ENCODE measurements around the gene MTMR10. TPM values are rescaled to one million over a fixed set of nuclear protein-coding genes. Genes with fewer than 3 reads are reported as not detected.

Gene MTMR10
- total RNA-seq, 1 experiment from 2014 or later: 19.5 TPM

- H3K4me1 ChIP-seq (ENCODE audit: control insufficient read depth, insufficient read depth, low read length): no peaks in the 10 kb centered on the region
- H3K4me3 ChIP-seq (ENCODE audit: low read depth in 2 of 2, low read length in 2 of 2): no peak overlapping the region
- no peak for TF ChIP-seq CTCF (IDR thresholded peaks at IDR 0.05)
- no peak for TF ChIP-seq POLR2AphosphoS5 (IDR thresholded peaks at IDR 0.05; ENCODE audit: low read depth, low read length)
- TF ChIP-seq REST (IDR thresholded peaks at IDR 0.05; ENCODE audit: insufficient read depth in 1 of 2, low read depth in 2 of 2, low read length in 1 of 2): no peak
- TF ChIP-seq TCF7L2 (IDR thresholded peaks at IDR 0.05; ENCODE audit: low read depth, low read length): no peak
- TF ChIP-seq SIN3A (IDR thresholded peaks at IDR 0.05; ENCODE audit: borderline replicate concordance, insufficient read depth, low read depth, low read length): no peak
- H3K9me3 ChIP-seq (ENCODE audit: control insufficient read depth, insufficient read depth, low read depth, low read length): no peaks in the 10 kb centered on the region
- no peaks in the 10 kb centered on the region for H3K27me3 ChIP-seq (ENCODE audit: control insufficient read depth, insufficient read depth, low read length)
- in situ Hi-C loops (cut with HindIII; ENCODE audit: low pct_unique_long_range_greater_than_20kb, low sequenced_read_pairs): no loop called here
- ATAC-seq (no peak), DNase-seq (ENCODE audit: low read depth, low spot score) (no peak)
- ChIA-PET CTCF (no interaction called here), POLR2A (no interaction called here)
- peaks cover 31% of the 10 kb centered on the region for H3K36me3 ChIP-seq (ENCODE audit: control insufficient read depth, insufficient read depth, low read length)
- intact Hi-C loops (cut with micrococcal nuclease; ENCODE audit: unreplicated experiment): no loop called here
- no peak overlapping the region for H3K27ac ChIP-seq (ENCODE audit: low read length)
- no TSS peak for BruUV-seq (replicated peaks)
Observed at GRCh38 chr15:30939161-30939560, 52.3 kb downstream of the MTMR10 start.

- CTCF ChIA-PET: no interaction called here
- TF ChIP-seq CTCF (IDR thresholded peaks at IDR 0.05): no peak
- no peak for TF ChIP-seq TCF7L2 (IDR thresholded peaks at IDR 0.05; ENCODE audit: low read depth, low read length)
- no peak for TF ChIP-seq REST (IDR thresholded peaks at IDR 0.05; ENCODE audit: insufficient read depth in 1 of 2, low read depth in 2 of 2, low read length in 1 of 2)
- TF ChIP-seq POLR2AphosphoS5 (IDR thresholded peaks at IDR 0.05; ENCODE audit: low read depth, low read length): no peak
- no peak for TF ChIP-seq SIN3A (IDR thresholded peaks at IDR 0.05; ENCODE audit: borderline replicate concordance, insufficient read depth, low read depth, low read length)
- ATAC-seq (no peak), DNase-seq (ENCODE audit: low read depth, low spot score) (no peak)
- no peaks in the 10 kb centered on the region for H3K27me3 ChIP-seq (ENCODE audit: control insufficient read depth, insufficient read depth, low read length)
- no peaks in the 10 kb centered on the region for H3K4me1 ChIP-seq (ENCODE audit: control insufficient read depth, insufficient read depth, low read length)
- in situ Hi-C loops (cut with HindIII; ENCODE audit: low pct_unique_long_range_greater_than_20kb, low sequenced_read_pairs): no loop called here
- POLR2A ChIA-PET: interaction anchor here (0.7 kb wide), 1 partner anchor 259 kb away, joined by 4 read pairs; no protein-coding TSS in a partner anchor
- no peaks in the 10 kb centered on the region for H3K36me3 ChIP-seq (ENCODE audit: control insufficient read depth, insufficient read depth, low read length)
- no peak overlapping the region for H3K27ac ChIP-seq (ENCODE audit: low read length)
- H3K9me3 ChIP-seq (ENCODE audit: control insufficient read depth, insufficient read depth, low read depth, low read length): no peaks in the 10 kb centered on the region
- H3K4me3 ChIP-seq (ENCODE audit: low read depth in 2 of 2, low read length in 2 of 2): no peak overlapping the region
- intact Hi-C loops (cut with micrococcal nuclease; ENCODE audit: unreplicated experiment): no loop called here
- no TSS peak for BruUV-seq (replicated peaks)
Observed at GRCh38 chr15:30933293-30933692, 58.1 kb downstream of the MTMR10 start.

Measured in Panc1 (cell line).